Measurements from ENCODE around the gene TMEM179. TPM values are rescaled to one million over a fixed set of nuclear protein-coding genes. Genes with fewer than 3 reads are reported as not detected.

The TMEM179 gene
- total RNA-seq, 4 donors from 2014 or later = 1.1 to 10.5 (median 1.4) TPM; not detected in 1

- H3K36me3 ChIP-seq = no peaks in the 10 kb centered on the region
- in situ Hi-C loops (cut with MboI; ENCODE audit: low pct_ligation_motif_present in 1 of 4, low pct_unique_long_range_greater_than_20kb in 1 of 4, low sequenced_read_pairs in 3 of 4) = no loop called here
- intact Hi-C loops (cut with DNase I; ENCODE audit: low total_unique reads) = no loop called here
- WGBS, 2 donors (ENCODE audit: low coverage in 1 of 2) = 80 to 89% methylated on average over 1 to 16 of the region's 16 CpGs
- DNase-seq = no peak
- H3K4me1 ChIP-seq = no peaks in the 10 kb centered on the region
- H3K27me3 ChIP-seq = peaks cover 59% of the 10 kb centered on the region
- no peak overlapping the region for H3K27ac ChIP-seq
- TF ChIP-seq CTCF (IDR thresholded peaks at IDR 0.05) = no peak
- no peak for TF ChIP-seq POLR2AphosphoS5 (IDR thresholded peaks at IDR 0.05)
- no peak for TF ChIP-seq POLR2A (IDR thresholded peaks at IDR 0.05)
- no peak for TF ChIP-seq EP300 (IDR thresholded peaks at IDR 0.05; ENCODE audit: low read depth)
- no peaks in the 10 kb centered on the region for H3K9me3 ChIP-seq
- H3K4me3 ChIP-seq = no peak overlapping the region
Observed at GRCh38 chr14:104542871-104543830, 61.4 kb downstream of the TMEM179 start.

GRCh38 chr14:104541905-104542465 is 62.6 kb downstream of the TMEM179 start:
- in situ Hi-C loops (cut with MboI; ENCODE audit: low pct_ligation_motif_present in 1 of 4, low pct_unique_long_range_greater_than_20kb in 1 of 4, low sequenced_read_pairs in 3 of 4) = no loop called here
- no peak overlapping the region for H3K27ac ChIP-seq
- 71 to 72% methylated on average over 10 to 11 of the region's 11 CpGs for WGBS, 2 donors (ENCODE audit: low coverage in 1 of 2)
- intact Hi-C loops (cut with DNase I; ENCODE audit: low total_unique reads) = no loop called here
- peaks cover 49% of the 10 kb centered on the region for H3K27me3 ChIP-seq
- no peak for DNase-seq
- no peaks in the 10 kb centered on the region for H3K4me1 ChIP-seq
- H3K36me3 ChIP-seq = no peaks in the 10 kb centered on the region
- TF ChIP-seq POLR2AphosphoS5 (IDR thresholded peaks at IDR 0.05) (no peak), CTCF (IDR thresholded peaks at IDR 0.05) (no peak), EP300 (IDR thresholded peaks at IDR 0.05; ENCODE audit: low read depth) (no peak), POLR2A (IDR thresholded peaks at IDR 0.05) (no peak)
- no peaks in the 10 kb centered on the region for H3K9me3 ChIP-seq
- H3K4me3 ChIP-seq = no peak overlapping the region

Other genes starting within 250 kb of the TMEM179 start
- 1 to 10 TPM in 2 of 4 donors, under 1 TPM in 1, not detected in 1; 0.32 to 2.3 (median 1.1) TPM for gene C14orf180, start 25.0 kb downstream of the TMEM179 start, total RNA-seq
- 100 to 1,000 TPM; 187 to 510 (median 205) TPM for gene INF2, start 84.8 kb upstream of the TMEM179 start, total RNA-seq
- gene ADSS1, start 119.5 kb upstream of the TMEM179 start, total RNA-seq = 10 to 100 TPM in 1 of 4 donors, 1 to 10 TPM in 2, not detected in 1; 4.4 to 11.3 (median 7.1) TPM
- 100 to 1,000 TPM; 189 to 397 (median 203) TPM for gene SIVA1, start 148.4 kb upstream of the TMEM179 start, total RNA-seq
- 100 to 1,000 TPM in 3 of 4 donors, 10 to 100 TPM in 1; 85.4 to 310 (median 136) TPM for gene AKT1, start 191.0 kb upstream of the TMEM179 start, total RNA-seq
- 10 to 100 TPM in 2 of 4 donors, 1 to 10 TPM in 2; 5.9 to 24.3 (median 11.7) TPM for gene ZBTB42, start 196.3 kb upstream of the TMEM179 start, total RNA-seq